ENCODE results near the gene EPN1. TPM values are rescaled to one million over a fixed set of nuclear protein-coding genes. Genes with fewer than 3 reads are reported as not detected.

EPN1 gene
- total RNA-seq, 1 donor from 2014 or later, result 114 TPM

- DNase-seq (ENCODE audit: low spot score), result no peak
Measured at GRCh38 chr19:55691561-55692481, 16.8 kb downstream of the EPN1 start.

DNA sequence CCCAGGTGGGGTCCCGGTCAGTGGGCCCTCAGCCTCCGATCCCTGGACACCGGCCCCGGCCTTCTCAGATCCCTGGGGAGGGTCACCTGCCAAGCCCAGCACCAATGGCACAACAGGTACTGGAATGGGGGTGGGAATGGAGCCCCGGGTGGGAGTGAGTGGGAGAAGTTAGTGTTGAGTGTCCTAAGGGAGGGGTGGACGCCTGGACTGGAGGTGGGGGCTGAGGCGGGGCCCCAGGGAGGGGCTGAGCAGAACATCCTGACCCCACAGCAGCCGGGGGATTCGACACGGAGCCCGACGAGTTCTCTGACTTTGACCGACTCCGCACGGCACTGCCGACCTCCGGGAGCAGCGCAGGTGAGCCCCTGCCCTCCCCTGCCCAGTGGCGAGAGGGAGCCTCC is 17.7 kb downstream of the EPN1 start:
- no peak for DNase-seq (ENCODE audit: low spot score)

DNA sequence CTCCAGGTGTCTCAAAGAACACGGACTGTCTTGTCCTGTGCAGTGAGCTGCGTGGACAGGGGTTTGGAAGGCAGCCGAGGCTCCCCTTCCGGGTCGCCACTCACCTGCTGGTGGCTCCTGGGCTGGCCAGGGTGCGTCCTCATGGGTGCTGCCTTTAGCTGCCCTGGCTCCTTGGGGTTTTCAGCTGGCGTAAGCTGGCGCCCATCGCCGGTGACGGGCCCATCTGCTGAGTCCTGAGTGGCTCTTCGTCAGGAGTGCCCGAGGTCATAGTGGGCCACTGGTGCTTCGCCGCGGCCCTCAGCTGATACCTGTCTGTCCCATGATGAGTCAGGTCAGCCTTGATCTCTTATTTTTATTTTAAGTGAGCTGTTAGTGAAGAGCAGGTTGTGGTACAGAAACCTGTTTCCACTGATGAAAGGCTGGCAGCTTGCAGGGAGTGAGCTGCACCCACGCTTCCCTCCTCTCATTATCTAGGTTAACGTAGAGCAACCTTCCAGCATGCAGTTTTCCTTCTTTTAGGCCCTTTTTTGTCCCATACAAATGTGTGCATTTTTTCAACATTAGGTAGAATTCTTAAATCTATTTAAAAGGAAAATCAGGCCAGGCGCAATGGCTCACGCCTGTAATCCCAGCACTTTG is 18.4 kb downstream of the EPN1 start:
- no peak for DNase-seq (ENCODE audit: low spot score)

DNA sequence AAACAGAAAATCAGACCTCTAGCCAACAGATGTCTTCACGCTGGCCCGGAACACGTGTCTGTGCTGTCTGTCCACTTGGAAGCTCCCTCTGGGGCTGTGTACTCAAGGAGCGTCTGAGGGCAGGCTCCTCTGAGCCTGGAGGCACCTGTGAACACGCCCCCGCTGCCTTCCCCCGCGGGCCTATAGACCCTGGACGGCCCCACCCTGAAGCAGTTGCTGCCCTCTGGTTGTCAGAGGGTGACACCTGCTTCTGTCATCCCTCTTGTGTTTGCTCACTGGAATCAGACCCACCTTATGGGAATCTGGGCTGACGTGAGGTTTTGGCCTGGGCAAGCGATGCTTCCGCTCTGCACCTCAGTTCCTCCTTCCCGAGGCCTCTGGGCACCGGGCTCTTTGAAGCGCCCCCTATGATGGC is 19.2 kb downstream of the EPN1 start:
- DNase-seq (ENCODE audit: low spot score), result no peak

DNA sequence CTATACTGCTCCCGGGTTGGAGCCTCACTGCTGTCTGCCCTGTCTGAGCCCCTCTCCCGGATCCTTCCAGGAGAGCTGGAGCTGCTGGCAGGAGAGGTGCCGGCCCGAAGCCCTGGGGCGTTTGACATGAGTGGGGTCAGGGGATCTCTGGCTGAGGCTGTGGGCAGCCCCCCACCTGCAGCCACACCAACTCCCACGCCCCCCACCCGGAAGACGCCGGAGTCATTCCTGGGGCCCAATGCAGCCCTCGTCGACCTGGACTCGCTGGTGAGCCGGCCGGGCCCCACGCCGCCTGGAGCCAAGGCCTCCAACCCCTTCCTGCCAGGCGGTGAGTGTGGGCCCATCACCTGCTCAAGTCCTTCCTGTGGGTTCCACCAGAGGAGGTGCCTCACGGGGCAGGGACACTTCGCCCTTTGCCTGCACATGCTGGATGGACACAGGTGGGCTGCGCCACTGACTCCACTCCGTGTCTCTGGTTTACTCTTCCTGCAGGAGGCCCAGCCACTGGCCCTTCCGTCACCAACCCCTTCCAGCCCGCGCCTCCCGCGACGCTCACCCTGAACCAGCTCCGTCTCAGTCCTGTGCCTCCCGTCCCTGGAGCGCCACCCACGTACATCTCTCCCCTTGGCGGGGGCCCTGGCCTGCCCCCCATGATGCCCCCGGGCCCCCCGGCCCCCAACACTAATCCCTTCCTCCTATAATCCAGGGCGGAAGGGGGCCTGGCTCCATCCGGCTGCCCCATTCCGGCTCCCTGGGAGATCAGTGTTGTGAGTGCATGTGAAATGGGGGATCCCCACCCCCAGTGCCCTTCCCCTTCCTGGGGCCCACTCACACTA is 19.8 kb downstream of the EPN1 start:
- no peak for DNase-seq (ENCODE audit: low spot score)

- no peak for DNase-seq (ENCODE audit: low spot score)
Measured at GRCh38 chr19:55695511-55696290, 20.7 kb downstream of the EPN1 start.

- DNase-seq (ENCODE audit: low spot score), result peak; percentile 85
Measured at GRCh38 chr19:55696301-55697068, 21.5 kb downstream of the EPN1 start.

- peak; percentile 75 for DNase-seq (ENCODE audit: low spot score)
Measured at GRCh38 chr19:55697069-55697440, 22.0 kb downstream of the EPN1 start.

DNA sequence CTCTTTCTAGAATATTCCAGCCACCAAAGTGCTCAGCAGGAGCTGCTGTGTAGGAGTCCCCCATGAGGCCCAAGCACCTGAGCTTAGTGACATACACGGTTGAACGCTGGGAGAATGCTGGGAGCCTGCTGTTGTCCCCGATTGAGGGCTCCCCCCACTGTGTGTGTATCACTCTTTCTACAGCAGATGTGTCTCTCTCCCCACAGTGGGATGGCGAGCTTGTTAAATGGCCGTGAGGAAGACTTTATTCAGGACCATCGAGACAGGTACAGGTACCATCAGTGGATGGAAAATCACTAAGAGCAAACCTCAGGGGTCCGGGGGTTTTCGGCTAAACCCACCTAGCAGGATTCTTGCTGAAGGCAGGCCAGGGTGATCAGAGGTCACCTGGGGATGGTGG is 22.7 kb downstream of the EPN1 start:
- peak; percentile 33 for DNase-seq (ENCODE audit: low spot score)

DNA sequence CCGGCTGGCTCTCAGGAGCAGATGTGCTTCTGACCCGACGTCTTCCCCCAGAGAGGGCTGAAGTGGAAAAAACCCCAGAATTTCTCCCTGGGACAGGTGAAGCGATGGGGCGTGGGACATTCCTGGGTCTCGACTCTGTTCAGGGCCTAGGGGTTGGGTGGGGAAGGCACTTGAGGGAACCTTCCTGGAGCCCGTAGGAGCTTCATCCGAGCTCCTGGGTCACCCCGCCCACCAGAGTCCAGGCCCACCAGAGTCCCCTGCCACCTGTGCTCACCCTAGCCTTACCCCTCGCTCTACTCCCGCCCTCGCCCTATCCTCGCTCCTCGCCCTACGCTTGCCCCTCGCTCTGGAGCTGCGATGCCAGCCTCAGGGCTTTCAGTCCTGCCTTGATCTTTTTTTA is 23.2 kb downstream of the EPN1 start:
- peak; percentile 77 for DNase-seq (ENCODE audit: low spot score)

GRCh38 chr19:55699221-55699620 is 24.2 kb downstream of the EPN1 start:
- DNase-seq (ENCODE audit: low spot score), result peak; percentile 55

- peak; percentile 59 for DNase-seq (ENCODE audit: low spot score)
Measured at GRCh38 chr19:55700813-55701212, 25.8 kb downstream of the EPN1 start.

DNA sequence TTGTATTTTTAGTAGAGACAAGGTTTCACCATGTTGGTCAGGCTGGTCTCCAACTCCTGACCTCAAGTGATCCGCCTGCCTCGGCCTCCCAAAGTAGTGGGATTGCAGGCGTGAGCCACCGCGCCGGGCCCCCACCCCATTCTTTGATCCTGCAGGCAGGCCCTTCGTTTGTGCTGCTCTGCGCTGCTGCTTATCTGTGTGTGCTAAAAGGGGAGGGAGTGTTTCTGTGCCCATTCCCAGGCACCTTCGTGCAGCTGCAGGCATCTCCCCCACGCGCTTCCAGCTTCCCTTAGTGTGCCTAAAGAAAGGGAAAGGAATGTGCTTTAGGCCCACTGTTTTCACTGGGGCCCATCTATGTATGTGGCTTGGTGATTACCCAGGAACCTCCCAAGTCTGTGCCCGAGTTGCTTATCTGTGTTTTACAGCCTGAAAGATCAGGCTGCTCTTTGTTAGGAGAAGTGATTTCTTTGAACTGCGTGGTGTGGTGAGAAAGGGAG is 27.2 kb downstream of the EPN1 start:
- DNase-seq (ENCODE audit: low spot score), result peak; percentile 53

GRCh38 chr19:55703790-55704215 is 28.8 kb downstream of the EPN1 start:
- DNase-seq (ENCODE audit: low spot score), result peak; percentile 91

- DNase-seq (ENCODE audit: low spot score), result no peak
Measured at GRCh38 chr19:55704494-55705245, 29.6 kb downstream of the EPN1 start.

- no peak for DNase-seq (ENCODE audit: low spot score)
Measured at GRCh38 chr19:55705972-55706371, 30.9 kb downstream of the EPN1 start.

- no peak for DNase-seq (ENCODE audit: low spot score)
Measured at GRCh38 chr19:55711719-55712118, 36.7 kb downstream of the EPN1 start.

DNA sequence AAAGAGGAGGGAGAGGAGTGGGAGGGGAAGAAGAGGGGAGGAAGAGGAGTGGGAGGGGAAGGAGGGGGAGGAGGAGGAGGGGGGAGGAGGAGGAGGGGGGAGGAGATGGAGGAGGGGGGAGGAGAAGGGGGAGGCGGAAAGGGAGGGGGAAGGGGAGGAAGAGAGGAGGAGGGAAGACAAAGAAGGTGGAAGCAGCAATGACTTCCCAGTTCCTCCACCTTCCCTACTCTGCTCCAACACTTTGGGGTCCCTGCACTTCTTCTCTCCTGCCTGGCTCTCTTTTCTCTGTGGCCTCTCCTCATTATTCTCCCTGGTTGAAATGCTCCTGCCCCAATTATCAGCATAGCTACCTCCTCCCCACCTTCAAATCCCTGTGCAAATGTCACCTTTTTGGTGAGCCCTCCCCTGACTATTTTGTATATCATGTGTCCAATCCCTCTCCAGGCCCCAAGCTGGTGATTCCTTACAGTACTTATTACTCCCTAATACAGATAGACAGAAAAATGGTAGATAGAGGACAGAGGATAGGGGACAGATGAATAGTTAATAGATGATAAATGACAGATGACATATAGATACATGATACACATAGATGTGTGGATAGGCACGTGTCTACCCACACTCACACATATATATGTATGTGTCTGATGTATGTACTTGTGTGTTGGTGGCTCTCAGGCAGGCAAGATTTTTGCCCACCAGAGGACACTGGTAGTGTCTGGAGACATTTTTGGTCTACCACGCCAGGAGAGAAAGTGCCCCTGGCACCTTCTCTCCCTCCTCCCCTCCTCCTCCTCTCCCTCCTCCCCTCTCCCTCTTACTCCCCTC is 38.0 kb downstream of the EPN1 start:
- no peak for DNase-seq (ENCODE audit: low spot score)
